Embryonic facial prominence (tissue), 1 donor: ENCODE data around the gene SPOCD1.

Experiments
- DNase-seq: peaks from one replicate; pipeline ENCODE4 v3.0.0-alpha.2; 2016; ENCODE audit errors: extremely low spot score

The SPOCD1 gene

DNA sequence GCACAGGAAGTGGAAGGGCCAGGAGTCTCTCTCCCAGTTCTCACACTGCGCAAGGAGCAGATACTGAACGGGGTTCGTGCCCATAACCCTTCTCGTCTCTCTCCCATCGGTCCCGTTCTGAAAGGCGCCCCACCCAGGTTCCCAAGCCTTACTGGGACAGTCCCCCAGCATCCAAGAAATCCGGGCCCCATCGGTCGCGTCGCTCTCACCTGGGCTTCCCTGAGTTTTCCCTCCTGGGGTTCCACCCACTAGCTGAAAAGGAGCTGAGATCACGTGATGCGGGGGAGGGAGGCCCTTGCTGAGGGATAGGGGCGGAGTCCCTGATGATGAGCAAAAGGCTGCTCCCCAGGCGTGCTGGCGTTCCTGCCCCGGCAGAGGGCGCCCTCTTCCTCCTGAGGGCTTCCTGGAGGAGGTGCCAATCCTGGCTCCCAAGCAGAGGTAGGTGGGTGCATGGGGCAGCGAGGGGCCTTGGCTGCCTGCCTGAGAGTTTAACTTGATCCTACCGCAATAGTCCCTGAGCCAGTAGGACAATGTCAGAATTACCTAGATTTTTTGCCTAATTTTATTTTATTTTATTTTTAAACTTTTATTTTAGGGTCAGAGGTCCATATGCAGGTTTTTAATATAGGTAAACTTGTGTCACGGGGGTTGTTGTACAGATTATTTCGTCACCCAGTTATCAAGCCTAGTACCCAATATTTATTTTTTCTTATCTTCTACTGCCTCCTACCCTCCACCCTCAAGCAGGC, at the start of gene SPOCD1:
TSS of gene SPOCD1 (minus strand) at position 271 of the 749 bp plus-strand sequence. CDS start 689 bp downstream, outside the sequence.
- DNase-seq: no peak

DNA sequence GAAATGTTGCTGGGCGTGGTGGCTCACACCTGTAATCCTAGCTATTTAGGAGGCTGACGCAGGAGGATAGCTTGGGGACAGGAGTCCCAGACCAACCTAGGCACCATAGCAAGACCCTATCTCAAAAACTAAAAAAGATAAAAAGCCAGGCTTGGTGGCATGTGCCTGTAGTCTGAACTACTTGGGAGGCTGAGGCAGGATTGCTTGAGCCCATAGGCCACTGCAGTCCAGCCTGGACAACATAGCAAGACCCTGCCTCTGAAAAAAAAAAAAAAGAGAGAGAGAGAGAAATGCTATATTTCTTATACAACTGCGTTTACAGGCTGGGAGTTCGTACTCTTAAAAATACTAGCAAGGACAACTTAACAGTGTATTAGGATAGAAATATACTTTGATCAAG, 46.2 kb upstream of the SPOCD1 start:
- no peak for DNase-seq

DNA sequence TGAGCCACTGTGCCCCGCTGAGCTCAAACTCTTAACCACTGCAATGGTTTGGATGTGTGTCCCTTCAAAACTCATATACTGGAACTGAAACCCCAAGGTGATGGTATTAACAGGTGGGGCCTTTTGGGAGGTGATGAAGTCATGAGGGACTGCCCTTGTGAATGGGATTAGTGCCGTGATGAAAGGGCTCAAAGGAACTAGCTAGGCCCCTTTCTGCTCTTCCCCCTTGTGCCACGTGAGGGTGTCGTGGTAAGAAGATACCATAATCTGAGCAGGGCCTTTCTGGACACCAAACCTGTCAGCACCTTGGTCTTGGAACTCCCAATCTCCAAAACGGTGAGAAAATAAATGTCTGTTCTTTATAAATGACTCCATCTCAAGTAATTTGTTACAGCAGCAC, 45.5 kb upstream of the SPOCD1 start:
- DNase-seq: no peak

DNA sequence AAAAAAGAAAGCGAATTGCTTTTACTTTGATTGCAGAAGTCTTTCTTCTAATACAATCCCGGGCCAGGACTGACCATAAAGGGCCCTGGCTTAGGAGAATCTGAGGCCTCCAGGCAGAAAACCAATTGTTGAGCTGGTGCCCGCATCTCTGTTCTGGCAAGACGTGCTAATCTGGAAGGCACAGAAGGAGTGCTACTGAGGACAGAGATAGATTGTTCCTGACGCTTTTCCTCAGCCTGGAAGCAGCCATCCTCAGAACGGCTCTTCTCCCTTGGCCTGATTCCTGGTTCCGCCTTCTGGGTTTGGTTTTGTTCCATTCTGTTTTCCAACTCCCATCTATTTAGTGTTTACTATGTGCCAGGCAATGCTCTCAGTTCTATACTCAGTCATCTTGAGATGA, 44.8 kb upstream of the SPOCD1 start:
- no peak for DNase-seq

DNA sequence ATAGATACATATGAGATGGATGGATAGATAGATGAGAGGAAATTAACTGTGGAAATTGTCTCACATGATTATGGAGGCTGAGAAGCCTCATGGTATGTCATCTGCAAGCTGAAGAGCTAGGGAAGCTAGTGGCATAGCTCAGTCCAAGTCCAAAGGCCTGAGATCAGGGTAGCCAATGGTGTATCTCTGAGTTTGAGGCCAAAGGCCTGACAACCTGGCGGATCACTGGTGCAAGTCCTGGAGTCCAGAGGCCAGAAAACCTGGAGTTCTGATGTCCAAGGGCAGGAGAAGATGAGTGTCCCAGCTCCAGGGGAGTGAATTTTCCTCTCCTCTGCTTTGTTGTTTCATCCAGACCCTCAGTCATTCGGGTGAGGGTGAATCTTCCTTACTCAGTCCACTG, 43.9 kb upstream of the SPOCD1 start:
- no peak for DNase-seq

DNA sequence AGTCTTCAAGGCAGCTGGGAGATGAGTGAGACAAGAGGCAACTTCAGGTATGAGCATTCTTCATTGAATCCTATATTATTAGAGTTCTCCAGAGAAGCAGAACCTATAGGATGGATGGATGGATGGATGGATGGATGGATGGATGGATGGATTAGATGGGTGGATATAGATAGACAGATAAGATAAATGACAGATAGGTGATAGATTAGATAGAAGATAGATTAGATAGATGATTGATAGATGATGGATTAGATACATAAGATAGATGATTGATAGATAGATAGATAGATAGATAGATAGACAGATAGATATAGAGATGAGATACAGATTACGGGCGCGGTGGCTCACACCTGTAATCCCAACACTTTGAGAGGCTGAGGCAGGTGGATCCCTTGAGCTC, 43.2 kb upstream of the SPOCD1 start:
- DNase-seq: no peak

DNA sequence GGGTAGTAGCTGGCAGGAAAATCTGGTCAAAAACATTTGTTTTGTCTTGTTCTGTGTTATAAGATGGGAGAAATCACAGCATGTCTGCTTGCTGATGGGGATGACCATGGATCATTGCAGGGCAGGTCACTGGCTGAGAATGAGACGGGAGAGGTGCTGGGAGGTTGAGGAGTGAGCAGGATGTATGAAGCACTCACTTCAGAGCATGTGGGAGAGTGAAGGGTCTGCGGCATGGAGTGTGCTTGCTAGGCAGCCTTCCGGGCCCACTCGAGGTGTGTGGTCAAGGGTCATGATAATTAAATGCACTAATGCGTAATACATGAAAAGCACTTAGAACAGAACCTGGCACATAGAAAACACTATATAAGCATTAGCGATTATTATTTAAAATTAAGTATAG, 42.0 kb upstream of the SPOCD1 start:
- DNase-seq: no peak

DNA sequence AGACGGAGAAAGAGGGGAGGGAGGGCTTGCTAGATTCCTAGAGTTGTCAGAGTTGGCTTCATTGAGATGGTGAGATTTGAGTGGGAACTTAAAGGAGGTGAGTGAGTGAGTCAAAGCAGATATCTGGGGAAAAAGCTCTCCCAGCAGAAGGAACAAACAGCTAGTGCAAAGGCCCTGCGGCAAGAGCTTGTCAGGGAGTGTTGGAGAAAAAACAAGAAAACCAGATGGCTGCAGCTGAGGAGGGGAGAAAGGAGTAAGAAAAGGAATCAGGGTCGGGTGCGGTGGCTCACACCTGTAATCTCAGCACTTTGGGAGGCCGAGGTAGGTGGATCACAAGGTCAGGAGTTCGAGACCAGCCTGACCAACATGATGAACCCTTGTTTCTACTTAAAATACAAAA, 40.3 kb upstream of the SPOCD1 start:
- DNase-seq: no peak

DNA sequence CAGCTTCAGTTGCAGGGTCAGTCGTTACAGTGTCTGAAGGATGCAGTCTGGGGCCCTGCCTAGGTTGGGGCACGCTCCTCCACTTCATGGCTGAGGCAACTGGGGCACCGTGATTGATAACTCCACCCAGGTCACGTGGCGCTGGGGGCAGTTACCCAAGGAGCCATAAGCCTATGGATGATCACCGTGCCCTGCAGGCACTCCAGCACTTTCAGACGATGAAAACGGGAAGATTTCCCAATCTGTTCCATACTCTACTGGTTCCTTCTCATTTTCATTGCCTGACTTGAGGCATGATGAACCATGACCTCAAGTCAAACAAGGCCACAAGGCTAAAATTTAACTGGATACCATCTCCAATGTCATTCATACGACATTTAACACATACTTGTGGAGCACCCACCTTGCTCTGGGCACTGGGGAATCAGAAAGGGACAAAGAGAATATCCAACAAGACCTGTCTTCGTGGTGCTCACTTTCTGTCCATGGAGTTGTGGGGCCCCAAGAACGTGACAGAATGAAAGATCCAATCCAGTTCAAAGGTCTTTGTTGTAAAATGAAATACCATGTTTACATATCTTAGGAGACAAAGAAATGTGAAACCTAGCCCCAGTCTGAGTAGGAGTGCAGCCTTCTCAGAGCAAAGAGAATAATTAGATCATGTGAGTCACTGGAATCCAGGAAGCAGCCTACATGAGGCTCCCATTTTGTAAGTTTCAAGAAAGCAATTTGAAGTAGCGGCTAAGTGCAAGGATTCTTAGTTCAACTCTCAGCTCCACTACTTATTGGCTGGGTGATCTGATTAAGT, 39.4 kb upstream of the SPOCD1 start:
- DNase-seq: peak; percentile 8

DNA sequence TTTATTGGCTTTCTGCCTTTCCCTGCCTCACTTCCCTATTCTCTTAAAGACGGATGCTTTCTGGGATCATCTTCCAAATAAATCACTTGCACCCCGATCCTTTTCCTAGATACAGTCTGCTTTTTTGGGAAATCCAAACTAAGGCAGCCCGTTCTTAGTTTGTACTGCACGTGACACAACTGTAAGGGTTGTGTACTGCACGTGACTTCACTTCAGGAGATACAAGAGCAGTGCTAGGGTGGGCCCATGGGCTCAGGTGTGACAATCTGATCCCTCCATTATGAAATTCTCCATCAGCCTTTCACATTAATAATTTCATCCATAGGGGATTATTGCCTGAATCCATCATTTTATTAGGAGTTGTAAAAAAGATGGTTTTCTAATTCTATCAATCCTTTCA, 33.8 kb upstream of the SPOCD1 start:
- DNase-seq: no peak

DNA sequence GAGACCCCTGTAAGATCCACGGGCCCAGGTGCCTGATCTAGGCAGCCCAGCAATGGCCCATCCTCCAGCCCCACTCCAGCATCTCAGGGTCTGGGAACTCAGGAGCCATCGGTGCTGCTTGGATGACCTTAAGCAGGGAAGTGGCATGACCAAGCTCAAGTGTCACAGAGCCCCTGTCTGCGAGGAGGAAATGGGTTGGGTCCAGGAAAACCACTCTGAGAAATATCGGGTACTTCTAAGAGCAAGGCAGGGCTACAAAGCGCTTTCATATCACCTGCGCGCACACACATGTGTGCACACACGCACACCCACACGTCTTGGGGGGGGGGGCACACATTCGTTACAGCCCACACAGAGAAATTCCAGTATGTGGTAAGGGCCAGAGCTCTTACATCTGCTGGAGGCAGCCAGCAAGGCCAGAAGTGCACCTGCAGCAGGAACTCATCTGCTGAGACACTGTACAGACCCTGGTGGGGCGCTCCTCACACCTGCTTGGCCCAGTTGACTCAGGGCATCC, 32.6 kb upstream of the SPOCD1 start:
- DNase-seq: no peak

DNA sequence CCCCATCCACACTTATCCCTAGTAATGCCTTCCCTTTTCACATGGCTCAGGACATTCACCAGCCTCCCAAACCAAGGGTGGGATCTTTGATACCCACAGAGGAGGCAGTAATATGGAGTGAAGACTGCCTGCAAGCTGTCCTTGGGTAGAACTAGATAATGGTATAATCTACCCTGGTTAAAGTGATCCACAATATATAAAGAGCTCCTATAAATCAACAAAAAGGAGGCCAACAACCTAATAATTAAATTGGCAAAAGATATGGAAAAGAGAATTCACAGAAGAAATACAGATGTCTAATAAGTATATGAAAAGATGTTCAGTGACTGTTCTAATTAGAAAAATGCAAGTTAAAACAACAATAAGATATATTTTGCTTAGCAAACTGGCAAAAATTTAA, 30.7 kb upstream of the SPOCD1 start:
- no peak for DNase-seq

DNA sequence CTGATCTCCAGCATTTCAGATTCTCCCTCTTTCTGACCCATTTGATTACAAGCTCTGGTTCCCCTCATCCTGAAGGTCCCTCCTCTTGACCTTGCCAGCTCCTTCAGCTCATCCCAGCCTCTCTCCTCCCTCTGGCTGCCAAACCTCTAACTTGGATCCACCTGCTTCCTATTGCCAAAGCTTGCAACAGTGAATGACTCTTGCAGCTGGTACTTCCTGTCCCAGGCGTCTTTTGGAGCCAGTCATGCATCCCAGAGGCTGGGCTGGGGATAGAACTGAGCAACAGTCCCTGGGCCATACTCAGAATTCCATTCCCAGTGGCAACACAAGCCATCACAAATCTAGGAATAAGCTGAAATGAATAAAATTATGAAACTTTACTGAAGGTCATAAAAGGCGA, 27.7 kb upstream of the SPOCD1 start:
- DNase-seq: no peak

DNA sequence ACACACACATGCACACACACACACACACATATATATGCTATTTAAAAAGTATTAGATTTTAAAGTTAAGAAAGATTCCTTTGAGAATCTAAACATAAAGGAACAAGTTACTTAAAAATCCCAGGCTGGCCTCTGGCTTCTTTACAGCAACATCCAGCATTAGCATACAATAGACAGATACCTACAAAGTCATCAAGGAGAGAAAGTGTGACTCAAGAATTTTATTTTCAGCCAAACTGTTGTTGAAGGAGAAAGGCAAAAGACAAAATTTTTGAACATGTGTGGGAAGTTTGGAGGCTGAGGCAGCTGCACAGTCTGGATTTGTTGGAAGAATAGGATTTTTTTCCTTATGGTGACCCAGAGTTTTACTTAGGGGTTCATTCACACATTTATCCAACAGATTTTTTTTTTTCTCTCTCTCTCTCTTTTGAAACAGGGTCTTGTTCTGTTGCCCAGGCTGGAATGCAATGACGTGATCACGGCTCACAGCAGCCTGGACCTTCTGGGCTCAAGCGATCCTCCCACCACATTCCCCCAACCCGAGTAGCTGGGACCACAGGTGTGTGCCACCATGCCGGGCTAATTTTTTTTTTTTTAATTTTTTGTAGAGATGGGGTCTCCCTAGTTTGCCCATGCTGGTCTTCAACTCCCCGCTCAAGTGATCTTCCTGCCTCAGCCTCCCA, 24.0 kb upstream of the SPOCD1 start:
- no peak for DNase-seq

DNA sequence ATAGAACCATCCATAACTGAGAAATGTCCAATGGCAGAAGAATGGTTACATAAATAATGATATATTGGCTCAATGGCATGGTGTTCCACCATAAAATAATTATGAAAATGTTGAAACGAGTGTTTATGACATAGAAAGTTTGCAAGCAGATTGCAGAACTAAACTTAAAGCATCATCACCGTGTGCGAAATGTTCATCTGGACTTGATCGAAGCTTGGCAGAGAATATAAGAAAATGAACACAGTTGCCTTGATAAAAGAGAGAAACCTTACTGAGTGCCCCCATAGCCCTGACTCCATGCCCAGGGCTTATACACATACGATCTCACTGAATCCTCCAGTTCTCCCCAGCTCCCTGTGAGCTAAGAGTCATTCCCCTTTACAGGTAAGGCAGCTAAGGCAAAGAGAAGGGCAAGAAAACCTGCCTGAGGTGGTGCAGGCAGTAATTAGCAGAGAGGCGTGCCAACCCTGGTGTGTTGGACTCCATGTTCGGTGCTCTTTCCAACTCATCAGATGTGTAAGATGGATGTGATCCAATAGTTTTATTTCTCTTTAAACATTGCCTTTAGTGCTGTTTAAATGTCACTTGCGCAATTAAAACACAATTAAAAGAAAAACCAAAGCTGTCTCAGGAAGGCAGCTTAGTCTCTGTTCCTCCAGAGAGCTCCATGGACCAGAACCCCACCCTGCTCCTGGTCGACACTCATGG, 21.8 kb upstream of the SPOCD1 start:
- DNase-seq: no peak

DNA sequence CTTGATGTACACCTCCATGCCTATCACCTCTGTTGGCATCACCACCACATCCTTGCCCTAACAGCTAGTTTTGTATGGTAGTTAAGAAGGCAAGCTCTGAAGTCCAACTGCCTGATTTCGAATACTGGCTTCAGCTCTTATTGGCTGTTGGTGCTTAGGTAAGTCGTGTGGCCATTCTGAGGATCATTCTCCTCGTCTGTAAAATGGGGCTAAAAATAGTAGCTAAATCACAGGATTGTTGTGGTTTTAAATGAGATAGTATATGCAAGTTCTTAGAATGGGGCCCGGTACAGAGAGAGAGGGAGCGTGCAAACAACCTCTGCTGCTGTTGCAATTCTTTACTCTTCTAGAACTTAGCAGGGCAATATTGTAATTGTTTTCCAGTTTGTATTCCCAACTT, 20.8 kb upstream of the SPOCD1 start:
- no peak for DNase-seq

DNA sequence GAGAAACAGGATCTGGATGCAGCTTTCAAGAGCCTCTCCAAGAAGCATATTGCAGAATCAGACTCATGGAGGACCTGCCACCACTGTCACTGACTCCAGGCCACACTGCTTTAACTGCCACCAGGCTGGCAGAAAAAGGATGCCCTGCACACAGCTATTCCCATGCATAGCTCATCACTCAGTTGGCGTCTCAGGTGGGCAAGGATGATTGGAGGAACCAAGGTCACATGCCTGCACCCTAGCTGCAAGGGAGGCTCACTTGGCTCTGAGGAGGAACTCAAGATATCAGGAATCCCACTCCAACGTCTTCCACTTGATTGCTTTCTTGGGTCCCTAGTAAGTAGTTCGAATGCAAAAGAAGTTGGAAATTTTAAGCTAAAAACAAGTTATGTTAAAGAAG, 19.6 kb upstream of the SPOCD1 start:
- no peak for DNase-seq

DNA sequence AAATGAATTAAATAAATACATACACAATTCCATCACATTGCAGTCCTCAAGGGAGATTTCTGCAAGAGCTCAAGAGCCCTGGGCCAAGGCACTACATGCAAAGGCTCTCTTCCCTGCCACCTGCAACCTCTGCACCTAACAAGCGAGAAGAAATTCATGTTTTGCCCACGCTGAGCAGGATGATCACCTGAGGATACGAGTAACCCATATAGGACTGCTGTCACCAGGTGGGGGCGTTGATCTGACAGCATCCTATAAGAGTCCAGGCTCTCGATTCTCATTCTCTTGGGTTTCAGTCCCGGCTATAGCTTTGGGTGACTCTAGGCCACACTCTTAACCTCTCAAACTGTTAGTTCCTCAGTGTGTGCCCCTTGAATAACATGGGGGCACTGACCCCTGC, 18.7 kb upstream of the SPOCD1 start:
- no peak for DNase-seq

DNA sequence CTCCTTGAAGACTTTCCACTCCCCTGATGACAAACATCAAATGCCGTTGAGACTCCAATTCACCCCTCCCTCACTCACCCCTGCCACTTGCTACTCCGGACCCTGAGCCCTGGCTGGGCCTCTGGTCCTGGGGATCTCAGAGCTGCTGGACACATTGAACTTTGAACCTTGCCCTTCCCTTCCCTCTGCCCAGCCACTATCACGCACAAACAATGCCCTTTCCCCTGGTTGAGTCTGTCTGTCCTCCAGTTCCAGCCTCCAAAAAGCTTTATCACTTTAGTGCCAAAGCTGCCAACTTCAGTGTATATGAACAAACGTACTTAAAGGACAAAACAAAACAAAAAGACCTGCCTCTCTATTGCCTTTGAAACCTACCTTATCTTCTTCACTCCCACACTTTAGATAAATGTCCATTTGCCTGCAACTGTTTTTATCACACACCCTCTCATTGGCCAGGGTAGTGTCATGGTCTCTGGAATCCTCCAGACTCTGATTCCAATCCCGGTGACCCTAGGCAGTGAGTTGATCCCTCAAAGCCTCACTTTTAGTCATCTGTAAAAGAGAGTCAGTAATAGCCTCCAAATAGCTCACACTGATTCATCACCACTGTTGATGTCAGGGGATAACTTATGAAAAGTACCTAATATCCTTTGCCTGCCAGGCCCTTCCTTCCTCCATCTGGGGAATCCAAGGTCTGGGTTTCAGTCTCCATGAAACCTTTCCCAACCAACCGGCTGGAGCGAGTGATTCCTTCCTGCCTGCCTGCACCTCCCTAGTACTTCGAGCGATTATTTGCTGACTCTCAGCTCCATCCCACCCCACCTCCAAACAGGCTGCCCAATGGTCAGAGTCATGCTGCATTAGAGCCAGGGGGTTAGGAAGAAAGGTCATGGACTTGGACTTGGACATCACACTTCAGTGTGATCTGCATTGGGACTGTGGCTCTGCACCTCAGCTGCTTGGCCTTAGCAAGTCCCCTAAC, 15.9 kb upstream of the SPOCD1 start:
- no peak for DNase-seq

DNA sequence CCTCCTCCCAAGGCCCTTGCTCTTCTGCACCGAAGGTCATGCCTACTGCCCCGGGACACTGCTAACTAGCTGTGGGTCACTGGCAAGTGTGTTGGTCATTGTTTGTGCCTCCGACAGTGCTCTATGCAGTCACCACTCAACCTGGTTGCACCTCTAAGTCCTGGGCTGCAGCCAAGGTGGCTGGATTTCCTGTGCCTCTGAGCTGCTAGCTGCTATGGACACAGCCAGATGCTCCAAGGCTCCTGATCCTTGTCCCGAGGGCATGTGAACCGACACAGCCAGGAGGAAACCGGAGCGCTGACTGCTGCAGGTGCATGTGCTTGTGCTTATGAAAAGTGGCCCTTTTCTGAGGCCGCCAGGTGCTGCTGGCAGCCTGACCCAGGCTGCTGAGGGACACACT, 14.7 kb upstream of the SPOCD1 start:
- DNase-seq: no peak

DNA sequence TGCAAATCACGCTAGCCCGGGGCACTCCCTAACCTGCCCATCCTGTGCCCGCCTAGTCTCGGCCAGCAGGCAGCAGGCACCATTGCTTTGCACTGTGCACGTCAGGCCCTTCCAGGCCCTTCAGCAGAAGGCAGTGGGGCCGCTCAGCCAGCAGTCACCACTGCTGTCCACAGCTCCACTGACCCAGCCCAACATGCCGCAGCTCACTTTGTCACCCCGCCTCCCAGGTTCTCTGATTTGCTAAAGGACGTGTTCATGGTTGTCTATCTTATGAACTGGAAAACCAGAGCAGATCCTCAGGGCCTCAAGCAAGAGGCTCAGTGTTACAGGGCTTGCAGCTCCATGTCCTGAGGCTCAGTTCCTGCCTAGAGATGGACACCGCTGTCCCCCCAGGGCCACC, 14.2 kb upstream of the SPOCD1 start:
- no peak for DNase-seq
